NCI-H2196 treated with DMSO at 0.1 percent for 48 hours (cell line): ENCODE measurements around the gene GATA5.

ENCODE experiments used
- DNase-seq: peaks from one replicate; lab custom pipeline; 2025; ENCODE audit not compliant: unreplicated experiment; lab: John Stamatoyannopoulos, UW

GATA5 gene

DNA sequence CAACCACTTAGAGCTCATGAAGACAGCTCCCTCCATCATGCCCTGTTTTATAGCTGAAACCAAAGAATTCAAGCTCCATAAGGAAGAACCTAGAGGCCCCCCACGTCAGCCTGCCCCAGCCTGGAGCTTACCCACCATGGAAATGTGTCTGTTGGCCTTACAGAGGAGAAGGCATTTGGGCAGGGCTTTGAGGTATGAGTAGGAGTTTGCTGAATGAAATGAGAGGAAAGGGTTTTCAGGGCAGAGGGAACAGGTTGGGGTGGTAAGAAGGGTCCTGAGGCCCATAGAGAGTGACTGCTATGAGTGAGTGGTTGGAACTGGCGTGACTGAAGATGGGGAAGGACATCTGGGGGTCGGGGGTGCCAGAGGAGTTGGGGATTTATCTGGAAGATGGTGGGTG is 12.7 kb upstream of the GATA5 start:
- DNase-seq: no peak

GRCh38 chr20:62487561-62488354 is 12.0 kb upstream of the GATA5 start:
- no peak for DNase-seq

GRCh38 chr20:62487118-62487517 is 11.3 kb upstream of the GATA5 start:
- no peak for DNase-seq

DNA sequence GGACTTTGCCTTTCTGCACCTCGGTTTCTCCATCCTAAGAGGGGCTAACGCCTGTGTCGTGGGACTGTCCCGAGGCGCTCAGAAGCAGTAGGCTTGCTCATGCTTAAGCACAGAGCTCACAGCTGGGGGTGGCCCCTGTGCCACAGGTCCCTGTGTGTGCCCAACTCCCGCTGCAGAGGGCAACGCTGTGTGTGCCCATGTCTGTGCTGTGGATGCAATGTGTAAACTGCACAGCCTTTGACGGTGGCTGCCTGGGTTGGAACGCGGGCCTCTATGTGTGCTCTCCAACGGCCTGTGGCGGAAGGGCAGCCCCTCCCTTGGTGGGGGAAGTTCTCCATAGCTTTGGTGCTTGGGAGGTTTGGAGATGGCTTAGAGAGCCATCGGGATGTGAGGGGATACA is 10.7 kb upstream of the GATA5 start:
- no peak for DNase-seq

- no peak for DNase-seq
Observed at GRCh38 chr20:62485701-62486089, 9.9 kb upstream of the GATA5 start.

GRCh38 chr20:62485062-62485700 is 9.4 kb upstream of the GATA5 start:
- no peak for DNase-seq

DNA sequence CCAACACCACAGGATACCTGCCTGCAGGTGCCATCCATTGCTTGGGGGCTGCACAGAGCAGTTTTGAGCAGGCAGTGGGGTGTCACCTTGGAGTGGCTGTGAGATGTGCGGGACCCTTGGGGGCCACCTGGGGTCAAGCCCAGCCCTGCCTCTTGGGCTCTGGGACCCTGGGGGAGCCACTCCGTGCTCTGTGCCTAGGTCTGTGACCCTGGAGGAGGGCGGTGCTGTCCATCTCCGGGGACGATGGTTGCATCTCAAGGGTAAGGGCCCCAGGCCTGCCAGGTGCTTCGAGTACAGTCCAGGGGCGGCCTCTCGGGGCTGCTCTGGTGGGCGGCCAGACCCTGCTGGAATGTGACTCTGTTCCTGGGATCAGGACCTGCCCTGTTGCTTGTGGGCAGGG is 8.7 kb upstream of the GATA5 start:
- no peak for DNase-seq

DNA sequence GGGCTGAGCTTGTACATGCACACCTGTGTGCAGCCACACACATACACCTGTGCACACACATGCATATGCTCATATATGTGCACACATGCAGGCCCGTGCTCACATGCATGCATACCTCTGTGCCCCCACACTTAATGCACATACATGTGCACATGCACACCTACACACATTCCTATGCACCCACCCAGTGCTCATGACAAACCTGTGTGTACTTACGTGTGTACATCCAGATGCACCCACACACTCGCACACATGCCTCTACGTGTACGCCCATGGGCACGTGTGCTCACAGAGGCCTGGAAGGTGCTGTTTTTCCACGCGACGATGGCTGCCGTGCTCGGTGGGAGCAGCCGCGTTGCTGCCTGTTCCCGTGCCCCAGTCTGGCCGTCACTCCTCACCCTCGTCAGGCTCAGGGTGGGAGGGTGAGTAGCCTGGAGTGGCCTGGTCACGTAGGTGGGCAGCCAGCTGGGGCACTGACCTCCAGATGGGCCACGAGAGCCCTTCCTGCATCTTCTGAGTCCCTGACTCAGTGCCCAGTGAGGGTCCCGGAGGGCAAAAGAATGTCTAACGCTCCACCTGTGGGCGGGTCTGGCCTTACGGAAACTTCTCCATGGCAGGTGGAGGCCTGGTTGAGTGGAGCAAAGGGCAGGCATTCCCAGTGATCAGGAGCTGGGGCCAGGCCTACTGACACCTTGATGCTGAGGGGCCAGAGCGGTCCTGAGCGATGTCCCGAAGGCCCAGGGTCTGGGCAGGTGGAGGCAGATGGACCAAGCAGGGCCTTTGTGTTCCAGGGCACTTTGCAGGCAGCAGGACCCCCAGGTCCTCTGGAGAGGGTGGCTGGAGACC is 8.0 kb upstream of the GATA5 start:
- DNase-seq: no peak

DNA sequence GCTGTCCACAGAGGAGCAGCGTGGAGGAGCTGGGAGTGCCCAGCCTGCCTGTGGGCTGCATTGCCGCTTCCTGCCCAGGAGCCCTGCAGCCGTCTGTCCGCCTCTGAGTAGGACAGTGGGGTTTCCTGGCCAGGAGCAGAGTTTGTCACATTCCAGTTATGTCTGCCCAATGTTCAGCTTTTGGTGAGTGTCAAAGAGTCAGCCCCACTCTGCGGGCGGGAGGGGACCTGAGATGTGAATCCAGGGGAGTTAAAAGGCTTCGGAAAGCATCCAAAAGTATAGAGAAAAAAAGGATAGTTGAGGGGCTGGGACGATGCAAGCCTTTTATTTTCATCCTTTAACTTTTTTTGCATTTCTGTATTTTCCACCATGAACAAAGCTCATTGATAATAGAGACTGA is 7.2 kb upstream of the GATA5 start:
- no peak for DNase-seq

- no peak for DNase-seq
Observed at GRCh38 chr20:62482146-62482809, 6.5 kb upstream of the GATA5 start.

GRCh38 chr20:62481425-62482145 is 5.8 kb upstream of the GATA5 start:
- no peak for DNase-seq

GRCh38 chr20:62480318-62480717 is 4.5 kb upstream of the GATA5 start:
- DNase-seq: no peak

DNA sequence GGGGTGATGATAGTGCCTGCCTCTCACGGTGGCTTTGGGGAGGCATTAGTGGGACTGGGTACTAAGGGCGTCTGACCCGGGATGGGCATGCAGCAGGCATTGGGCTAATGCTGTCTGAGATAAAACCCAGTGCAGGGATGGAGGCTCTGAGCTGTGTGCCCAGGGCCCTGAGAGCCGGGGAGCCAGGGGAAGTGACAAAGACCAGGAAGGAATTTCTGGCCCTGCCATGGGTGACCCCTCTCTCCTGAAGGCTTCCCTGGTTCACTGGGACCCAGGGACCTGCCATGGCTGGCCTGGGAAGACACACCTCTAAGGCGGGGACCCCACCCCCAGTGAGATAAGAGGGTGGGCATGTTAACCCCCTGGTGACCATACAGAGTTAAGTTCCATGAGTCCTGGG is 3.9 kb upstream of the GATA5 start:
- DNase-seq: no peak

DNA sequence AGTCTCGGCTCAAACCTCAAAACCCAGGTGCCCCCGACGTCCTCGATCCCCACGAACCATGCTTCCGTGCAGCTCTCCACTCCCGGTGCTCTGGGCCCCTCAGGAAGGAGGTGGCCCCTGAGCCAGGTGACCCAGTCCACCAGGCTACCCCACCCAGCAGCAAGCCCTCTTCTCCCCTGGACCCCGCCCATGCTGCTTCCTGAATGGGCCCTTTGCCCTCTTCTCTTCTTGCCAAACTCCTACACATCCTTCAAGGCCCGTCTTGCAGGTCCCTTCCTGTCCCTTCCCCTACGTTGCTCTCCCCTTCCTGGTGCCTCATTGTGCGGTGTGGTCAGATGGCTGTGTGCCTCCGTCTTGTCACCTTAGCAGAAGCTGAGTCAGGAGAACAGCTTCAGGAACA is 3.4 kb upstream of the GATA5 start:
- DNase-seq: no peak

DNA sequence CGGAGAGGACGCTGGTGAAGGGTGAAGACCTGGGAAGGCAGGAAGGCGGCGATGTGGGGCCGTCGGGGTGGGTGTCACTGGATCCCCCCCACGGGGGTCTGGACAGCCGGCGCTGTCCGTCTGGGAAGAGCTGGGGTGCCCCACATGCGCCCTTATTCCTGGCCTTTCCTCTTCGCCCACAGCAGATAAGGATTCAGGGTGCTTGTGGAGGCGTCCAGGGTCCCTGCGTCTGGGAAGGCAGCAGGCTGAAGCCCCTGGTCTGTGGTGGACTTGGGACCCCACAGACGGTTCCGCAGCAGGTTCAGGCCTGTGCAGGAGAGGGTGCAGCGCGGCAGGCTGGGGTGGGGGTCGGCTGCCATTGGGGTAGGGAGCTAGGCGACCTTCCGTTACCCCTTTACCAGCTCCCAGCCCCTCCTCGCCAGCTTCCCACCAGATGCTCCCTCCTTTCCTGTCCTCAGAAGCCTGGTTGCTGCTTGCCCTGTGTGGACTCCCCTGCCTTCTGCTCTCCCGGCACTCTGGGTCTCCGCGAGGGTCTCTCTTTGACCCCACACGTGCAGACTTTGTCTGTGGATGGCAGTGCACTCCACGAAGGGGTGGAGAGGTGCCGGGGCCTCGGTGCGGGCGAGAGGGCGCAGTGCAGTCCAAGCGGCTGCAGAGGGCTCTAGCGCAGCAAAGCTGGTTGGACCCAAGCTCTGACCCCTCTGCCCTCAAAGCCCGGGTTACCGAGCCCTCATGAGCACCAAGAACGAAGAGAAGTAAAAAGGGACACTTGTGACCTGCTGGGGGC is 2.1 kb upstream of the GATA5 start:
- DNase-seq: no peak

DNA sequence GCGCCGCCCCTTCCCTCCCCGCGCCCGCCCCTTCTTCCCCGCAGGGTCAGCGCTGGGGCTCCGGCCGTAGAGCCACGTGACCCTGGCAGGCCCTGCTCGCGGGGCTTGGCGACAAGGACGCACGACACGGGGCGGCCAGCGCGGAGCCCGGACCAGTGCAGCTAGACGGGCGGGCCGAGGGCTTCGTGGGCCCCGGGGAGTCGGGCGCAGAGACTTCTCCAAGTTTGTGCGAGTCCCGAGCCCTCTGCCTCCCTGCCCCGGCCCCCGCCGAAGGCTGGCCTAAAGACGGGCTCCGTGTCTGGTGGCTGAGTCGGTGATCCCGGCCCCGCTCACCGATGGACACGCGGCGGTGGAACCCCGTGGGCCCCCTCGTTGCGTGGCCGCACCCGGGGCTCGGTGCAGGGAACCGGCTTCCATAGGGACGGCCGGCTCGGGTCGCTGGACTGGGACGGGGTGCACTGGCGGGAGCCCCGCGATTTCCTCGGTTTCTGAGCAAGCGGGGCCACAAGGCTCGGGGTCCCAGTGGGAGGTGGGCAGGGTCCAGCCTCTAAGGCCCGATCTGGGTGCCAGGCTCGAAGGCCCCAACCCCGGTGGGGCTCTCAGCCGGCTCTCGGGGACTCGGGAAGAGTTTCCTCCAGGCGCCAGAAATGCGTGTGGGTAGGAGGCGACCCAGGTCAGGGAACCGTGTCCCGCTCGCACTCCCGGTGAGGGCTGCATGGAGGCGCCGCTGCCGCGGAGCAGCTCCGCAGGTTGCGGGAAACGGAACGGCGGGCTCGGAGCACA is 452 bp upstream of the GATA5 start:
- no peak for DNase-seq

GRCh38 chr20:62475027-62475771 is 596 bp downstream of the GATA5 start:
- DNase-seq: no peak

GRCh38 chr20:62474604-62475026 is 1.2 kb downstream of the GATA5 start:
- DNase-seq: no peak
